ENCODE results near the gene HOXB7.

The HOXB7 gene

DNA sequence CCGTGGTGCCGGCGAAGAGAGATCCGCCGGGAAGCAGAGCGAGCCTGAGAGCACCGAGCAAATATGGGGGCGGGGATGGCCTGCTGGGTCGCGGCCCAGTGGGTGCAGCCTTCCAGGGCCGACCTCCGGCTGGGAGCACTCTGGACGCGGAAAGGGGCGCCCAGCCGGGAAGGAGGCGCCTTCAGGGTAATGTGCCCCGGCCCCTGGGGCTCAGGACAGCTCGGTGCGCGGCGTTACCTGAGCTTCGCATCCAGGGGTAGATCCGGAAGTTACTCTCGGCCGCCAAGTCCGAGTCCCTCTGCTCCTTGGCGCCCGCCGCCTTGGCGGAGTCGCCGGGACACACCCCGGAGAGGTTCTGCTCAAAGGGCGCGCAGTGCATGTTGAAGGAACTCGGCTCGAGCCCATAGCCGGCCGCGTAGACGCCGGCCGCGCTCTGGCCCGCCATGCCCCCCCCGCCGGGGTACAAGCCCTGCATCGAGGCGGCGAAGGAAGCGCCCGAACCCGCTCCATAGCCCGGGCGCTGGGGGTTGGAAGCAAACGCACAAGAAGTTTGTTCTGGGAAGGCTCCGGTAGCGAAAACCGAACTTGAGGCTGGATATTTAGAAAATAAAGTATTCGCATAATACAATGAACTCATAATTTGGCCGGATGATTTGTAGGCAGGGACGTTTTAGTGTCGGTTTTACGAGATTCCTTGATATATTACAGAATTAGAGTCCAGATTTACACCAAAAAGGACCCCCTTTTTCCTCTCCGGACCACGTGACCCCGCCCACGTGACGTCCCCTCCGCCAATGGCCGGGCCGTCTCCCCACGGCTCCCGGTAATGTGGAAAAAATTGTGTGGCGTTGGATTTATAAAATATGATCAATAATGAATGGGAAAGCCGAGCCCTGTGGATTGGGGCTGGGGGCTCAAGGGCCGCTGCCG is at the start of gene HOXB7:
Gene HOXB7, minus strand, starts transcription at position 736 of the 930 bp plus-strand sequence. Its CDS starts 99 bp downstream, at position 637.
- peak; percentile 51 to 52 for DNase-seq (ENCODE audit: low read depth in 2 of 2)

- DNase-seq (ENCODE audit: low read depth in 2 of 2): no peak
Observed at GRCh38 chr17:48655913-48656312, 45.1 kb upstream of the HOXB7 start.

- DNase-seq (ENCODE audit: low read depth in 2 of 2): no peak
Observed at GRCh38 chr17:48649741-48650140, 38.9 kb upstream of the HOXB7 start.

GRCh38 chr17:48647963-48648245 is 37.1 kb upstream of the HOXB7 start:
- DNase-seq (ENCODE audit: low read depth in 2 of 2): no peak

- no peak for DNase-seq (ENCODE audit: low read depth in 2 of 2)
Observed at GRCh38 chr17:48647103-48647962, 36.5 kb upstream of the HOXB7 start.

DNA sequence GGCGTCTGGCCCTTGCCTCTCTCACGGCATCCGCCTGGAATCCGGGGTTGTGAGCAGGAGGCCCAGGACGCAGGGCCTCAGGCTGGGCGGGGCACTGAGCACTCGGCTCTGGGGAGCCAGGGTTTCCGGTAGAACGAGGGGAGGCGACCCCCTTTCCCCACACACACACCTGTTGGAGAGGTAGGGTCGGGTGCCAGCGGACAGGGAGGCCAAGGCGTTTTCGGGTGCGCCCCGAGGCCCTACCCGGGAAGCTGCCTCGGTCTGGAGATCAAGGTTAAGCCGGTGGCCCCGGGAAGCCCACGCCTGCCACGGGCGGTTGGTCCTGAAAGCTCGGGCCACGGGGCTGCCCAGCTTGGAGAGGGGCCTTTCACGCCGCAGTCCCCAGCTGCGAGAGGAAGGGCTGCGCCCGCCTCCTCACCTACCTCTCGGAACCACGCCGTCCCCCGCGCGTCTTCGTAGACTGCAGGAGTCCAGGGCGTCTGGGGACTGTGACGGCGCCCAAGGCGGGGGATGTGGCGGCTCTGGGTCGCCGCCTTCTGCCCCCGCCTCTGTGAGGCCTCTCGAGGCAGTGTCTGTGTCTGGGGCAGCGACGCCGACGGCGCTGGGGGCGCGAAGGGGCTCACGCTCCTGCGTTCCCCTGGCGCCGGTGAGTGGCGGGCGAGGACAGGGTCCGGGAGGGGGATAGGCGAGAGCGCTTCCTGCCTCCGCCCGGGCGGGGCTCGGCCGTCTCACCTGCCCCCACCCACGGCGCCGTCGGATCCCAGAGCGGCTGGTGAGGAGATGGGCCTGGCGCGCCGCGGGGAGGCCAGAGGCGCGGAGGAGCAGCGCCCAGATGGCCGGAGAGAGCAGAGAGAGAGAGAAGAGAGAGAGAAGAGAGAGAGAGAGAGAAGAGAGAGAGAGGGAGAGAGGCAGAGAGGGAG is 35.6 kb upstream of the HOXB7 start:
- DNase-seq (ENCODE audit: low read depth in 2 of 2): peak in 1 of 2 donors; percentile 45

GRCh38 chr17:48645639-48646182 is 34.9 kb upstream of the HOXB7 start:
- DNase-seq (ENCODE audit: low read depth in 2 of 2): no peak

GRCh38 chr17:48644910-48645557 is 34.2 kb upstream of the HOXB7 start:
- DNase-seq (ENCODE audit: low read depth in 2 of 2): no peak

GRCh38 chr17:48644159-48644558 is 33.3 kb upstream of the HOXB7 start:
- no peak for DNase-seq (ENCODE audit: low read depth in 2 of 2)

- no peak for DNase-seq (ENCODE audit: low read depth in 2 of 2)
Observed at GRCh38 chr17:48643697-48644012, 32.8 kb upstream of the HOXB7 start.

DNA sequence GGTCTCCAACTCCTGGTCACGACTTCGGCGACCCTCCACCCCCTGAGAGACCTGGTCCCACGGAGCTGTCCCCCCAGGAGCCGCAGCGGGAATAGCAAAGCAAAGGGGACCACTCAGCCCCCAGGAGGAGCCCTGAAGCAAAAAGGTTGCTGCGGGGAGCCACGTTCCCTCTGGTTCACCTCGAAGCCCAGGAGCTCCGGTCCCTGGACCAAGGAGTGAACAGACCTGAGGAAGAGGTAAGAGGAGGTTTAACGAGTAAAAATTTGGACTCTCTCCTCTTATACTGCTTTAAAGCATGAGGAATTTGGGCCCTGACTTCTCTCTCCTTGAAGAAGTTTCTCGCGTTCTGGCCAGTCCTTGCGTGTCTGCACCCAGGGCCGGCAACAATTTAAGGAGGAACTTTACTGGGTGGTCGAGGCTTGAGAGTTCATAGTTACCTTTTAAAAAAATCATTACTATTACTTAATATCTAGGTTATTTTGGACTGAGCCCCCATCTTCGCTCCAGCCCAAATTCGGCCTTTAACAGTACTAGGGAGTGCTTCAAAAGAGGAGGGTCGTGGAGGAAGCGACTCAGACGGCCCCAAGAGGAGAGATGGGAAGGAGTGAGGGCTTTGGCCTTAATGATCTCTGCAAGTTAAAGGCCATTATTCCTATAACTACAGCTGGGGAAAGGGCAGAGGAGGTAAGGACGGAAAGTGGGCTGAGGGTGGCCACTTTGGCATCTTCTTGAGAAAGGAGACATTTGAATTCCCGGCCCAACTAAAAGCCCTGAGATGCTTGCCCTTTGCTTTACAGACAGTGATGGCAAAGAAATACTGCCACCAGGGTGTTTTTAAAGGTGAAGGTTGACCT is 32.3 kb upstream of the HOXB7 start:
- no peak for DNase-seq (ENCODE audit: low read depth in 2 of 2)

DNA sequence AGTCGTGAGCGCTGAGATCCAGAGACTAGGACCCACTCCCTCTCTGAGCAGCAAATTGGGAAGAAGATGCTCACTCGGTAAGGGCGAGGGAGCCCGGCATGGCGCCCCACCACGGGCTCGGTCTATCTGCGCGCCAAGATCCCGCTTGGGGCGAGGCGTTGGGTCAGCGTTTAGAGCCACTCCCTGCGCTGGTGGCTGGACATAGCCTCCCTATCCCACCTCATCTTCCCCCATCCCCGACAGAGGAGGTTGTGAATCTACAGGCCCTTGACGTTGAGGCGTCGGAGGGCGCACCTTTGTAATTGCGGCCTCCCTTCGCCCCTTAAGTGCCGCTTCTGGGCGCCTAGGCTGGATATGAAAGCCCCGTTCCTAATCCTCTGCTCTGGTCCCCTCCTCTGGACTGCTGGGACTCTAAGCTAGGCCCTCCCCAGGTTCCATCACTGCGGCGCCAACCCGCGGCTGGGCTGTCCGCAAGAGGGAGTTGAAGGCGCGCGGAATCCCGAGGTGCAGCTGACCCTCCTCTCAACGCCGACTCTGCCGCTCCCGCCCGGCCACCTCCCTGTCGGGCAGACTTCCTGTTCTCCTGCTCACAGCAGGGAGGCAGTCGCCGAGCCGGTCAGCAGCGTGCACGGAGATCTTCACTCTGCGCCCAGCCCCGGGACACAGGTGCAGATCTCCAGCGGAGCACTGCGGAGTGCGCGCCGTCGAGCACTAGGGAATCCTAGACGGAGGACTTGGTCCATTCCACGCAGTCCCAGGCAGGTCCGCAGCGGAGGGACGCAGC is 31.4 kb upstream of the HOXB7 start:
- DNase-seq (ENCODE audit: low read depth in 2 of 2): no peak

DNA sequence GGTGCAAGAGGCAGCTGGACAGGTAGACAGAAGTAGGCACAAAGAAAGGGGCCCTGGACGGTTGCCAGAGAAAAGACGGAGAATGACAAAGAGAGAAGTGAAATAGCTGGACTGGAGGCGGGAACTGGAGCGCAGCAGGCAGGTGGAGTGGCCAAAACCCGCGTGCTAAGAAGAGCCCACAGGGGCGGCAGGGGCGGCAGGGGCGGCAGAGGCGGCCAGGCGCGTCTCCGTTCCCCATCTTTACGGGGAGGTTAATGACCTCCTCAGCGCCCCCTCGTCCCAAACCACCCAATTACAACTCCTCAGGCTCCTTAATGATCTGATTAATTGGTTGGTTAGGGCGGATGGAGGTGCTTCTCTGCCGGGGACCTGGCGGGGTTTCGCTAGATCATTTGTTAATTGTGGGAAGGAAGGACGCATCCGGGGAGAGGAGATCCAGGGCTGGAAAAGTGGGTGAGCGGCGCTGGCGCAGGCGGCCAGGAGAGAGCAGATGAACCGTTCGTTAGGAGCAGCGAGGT is 30.8 kb upstream of the HOXB7 start:
- no peak for DNase-seq (ENCODE audit: low read depth in 2 of 2)

DNA sequence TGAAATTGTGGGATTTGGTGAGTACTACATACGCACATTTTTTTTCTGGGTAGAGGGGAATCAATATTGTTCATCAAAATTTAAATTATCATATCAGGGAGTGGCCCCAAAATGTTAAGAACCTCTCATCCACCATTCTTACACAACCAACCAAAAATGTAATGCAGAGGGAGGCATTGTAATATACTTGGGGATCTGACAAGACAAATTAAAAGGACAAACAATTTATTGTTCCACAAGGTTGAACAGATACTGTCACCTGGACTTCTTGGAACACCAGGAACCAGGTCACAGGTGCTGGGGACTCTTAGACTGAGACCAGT is 30.0 kb upstream of the HOXB7 start:
- no peak for DNase-seq (ENCODE audit: low read depth in 2 of 2)

DNA sequence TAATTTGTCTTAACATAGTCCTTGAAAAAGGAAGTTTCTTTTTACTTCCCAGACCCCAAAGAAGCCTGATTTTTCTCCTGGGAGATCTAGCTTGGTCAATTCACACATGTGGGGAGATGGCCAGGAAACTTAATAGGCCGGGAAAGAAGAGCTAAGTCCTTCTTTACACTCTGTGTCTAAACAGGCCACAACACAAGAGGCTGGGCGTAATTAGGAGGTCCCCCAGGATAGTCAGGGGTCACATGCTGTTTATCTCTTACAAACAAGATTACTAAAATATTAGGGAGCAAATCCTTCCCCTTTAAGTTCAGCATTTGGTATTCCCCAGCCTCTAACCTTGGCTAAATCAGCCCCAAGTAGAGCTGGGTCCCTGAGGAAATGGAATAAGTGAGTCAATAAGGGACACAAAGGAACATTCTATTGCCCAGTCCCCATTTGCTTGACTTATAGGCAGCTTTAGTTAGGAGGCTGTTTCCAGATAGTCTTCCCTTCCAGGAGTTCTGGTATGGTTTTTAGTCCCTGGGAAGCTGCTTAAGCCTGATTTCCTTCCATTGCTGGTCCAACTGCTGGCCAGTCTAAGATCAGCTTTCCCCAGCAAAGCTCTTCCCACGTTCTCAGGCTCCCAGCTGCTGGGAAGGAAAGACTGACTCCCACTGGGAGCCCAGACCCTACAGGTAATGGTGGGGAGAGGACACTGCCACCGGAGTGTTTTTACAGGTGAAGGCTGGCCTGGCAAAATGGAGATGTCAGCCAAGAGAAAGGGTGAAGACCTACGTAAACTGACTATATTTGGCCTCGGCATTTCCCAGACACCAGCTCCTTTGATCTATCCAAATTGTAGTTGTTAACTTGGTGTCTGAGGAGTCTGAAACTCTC is 29.4 kb upstream of the HOXB7 start:
- no peak for DNase-seq (ENCODE audit: low read depth in 2 of 2)

- no peak for DNase-seq (ENCODE audit: low read depth in 2 of 2)
Observed at GRCh38 chr17:48639136-48639535, 28.3 kb upstream of the HOXB7 start.

DNA sequence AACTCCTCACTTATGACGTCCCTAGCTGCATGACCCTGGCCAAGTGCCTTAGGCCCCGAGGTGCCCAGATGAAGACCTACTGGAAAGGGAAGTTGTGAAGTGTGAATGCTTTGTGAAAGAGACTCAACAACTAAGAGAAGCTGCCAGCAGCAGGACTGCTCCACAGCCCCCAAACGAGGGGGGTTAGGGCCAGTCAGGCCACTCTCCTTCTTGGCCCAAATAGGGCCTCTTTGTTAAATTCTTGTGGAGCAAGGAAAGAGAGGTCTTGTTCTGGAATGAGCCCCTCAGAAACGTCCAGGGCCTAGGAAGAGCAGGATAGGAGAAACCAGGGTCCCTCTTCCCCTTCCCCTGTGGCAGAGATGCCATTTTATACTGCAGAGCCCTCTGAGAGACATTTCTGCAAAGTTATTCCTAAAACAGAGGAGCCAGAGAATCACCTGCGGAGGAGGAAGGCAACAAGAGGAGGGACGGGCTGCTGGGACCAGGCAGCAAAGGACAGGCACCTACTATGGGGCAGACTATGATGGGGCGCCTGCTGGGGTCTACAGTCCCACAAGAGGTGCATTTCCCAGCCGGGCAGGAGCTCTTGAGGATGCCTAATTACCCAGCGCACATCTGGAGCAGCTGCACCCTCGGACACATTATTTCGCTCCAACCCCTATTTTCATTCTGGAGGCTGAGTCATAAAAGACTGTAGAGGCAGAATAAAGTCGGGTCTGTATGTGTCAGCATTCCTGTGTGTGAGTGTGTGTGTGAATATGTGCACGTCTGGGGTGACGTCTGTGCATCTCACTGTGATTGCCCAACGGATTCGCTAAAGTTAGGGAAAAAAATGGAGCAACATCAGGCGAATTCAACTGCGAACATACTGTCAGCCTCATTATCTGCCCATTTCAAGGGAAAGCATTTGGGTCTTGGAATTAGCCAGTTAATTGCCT is 26.8 kb upstream of the HOXB7 start:
- DNase-seq (ENCODE audit: low read depth in 2 of 2): no peak

All from stimulated activated CD8-positive, alpha-beta memory T cell treated with anti-CD3 and anti-CD28 coated beads, Interleukin-7, amount 100 ng/mL, for 4 hours (primary cell).